Gastroesophageal sphincter (tissue), 4 donors: Measurements from ENCODE around the gene PSMD1. TPM values are rescaled to one million over a fixed set of nuclear protein-coding genes. Genes with fewer than 3 reads are reported as not detected.

ENCODE experiments used
- ATAC-seq: fragments of 150-250 bp; one replicate; pipeline ENCODE4 v1.9.1; 2016; ENCODE audit warnings: mild to moderate bottlenecking, moderate library complexity
- H3K27ac ChIP-seq, 4 donors: fragments of 200-600 bp; sonication (generic) in 3 of 4; 1 replicate in 3 of 4; 2 replicates in 1 of 4; pipeline ENCODE4 v1.5.1; 2016 to 2019
- H3K27me3 ChIP-seq: fragments of 200-600 bp; sonication (generic); one replicate; pipeline ENCODE4 v1.5.1; 2019
- H3K36me3 ChIP-seq, 2 donors: fragments of 200-600 bp; sonication (generic); one replicate each; pipeline ENCODE4 v1.5.1; 2019; ENCODE audit warnings: control low read depth in 1 of 2
- H3K4me1 ChIP-seq, 3 donors: fragments of 200-600 bp; sonication (generic); 1 replicate in 2 of 3; 2 replicates in 1 of 3; pipeline ENCODE4 v1.5.1; 2016 to 2019; ENCODE audit warnings: control low read depth in 2 of 3
- H3K4me3 ChIP-seq, 2 donors: fragments of 200-600 bp; sonication (generic); one replicate each; pipeline ENCODE4 v1.5.1; 2019; ENCODE audit warnings: mild to moderate bottlenecking in 1 of 2, moderate library complexity in 1 of 2
- H3K9me3 ChIP-seq, 3 donors: fragments of 200-600 bp; sonication (generic); one replicate each; pipeline ENCODE4 v1.5.1; 2017 to 2019; ENCODE audit warnings: control low read depth in 2 of 3
- CTCF ChIP-seq, 4 experiments: fragments of 200-600 bp in 2 of 4; fragments of 450-650 bp in 2 of 4; sonication (generic) in 1 of 4; IDR thresholded peaks; one replicate each; pipeline ENCODE4 v1.5.1; 2017 to 2019; ENCODE audit warnings: antibody characterized with exemption in 4 of 4, mild to moderate bottlenecking in 2 of 4, moderate library complexity in 2 of 4
- EP300 ChIP-seq: sonication (generic); formaldehyde crosslinking; IDR thresholded peaks from one replicate; pipeline ENCODE4 v1.6.1; 2017; ENCODE audit warnings: antibody characterized with exemption, mild to moderate bottlenecking
- POLR2A ChIP-seq, 2 donors: fragments of 450-650 bp; IDR thresholded peaks; one replicate each; pipeline ENCODE4 v1.6.1; 2017; ENCODE audit warnings: antibody characterized with exemption in 2 of 2, mild to moderate bottlenecking in 2 of 2, moderate library complexity in 1 of 2
- POLR2AphosphoS5 ChIP-seq: sonication (generic); formaldehyde crosslinking; IDR thresholded peaks from one replicate; pipeline ENCODE4 v1.6.1; 2017; ENCODE audit warnings: antibody characterized with exemption
- WGBS, 2 donors: methylation state at CpG; one replicate each; pipeline ENCODE4 v1.1.5; 2018; ENCODE audit warnings: low coverage in 1 of 2; 5-methylcytosine and 5-hydroxymethylcytosine counted together
- total RNA-seq, 4 donors: library from RNA; depleted of rRNA; stranded (reverse); fragments of >200 nt; gene quantifications; one replicate each; pipeline ENCODE4 v1.1.0, GENCODE V29; 2016

Gene PSMD1
- total RNA-seq, 4 donors from 2014 or later = 58.8 to 93.4 (median 65.9) TPM

- Histone ChIP-seq H3K27me3 (no peaks in the 10 kb centered on the region), H3K27ac (peak overlapping the region; percentile 70 to 79 (median 77)), H3K4me3 (no peak overlapping the region), H3K9me3 (no peaks in the 10 kb centered on the region), H3K4me1 (peaks cover 5 to 47% (median 9%) of the 10 kb centered on the region in 3 donors), H3K36me3 (peaks cover 8 to 27% of the 10 kb centered on the region in 2 donors)
- WGBS, 2 donors = 12 to 25% methylated on average over 2 of the region's 2 CpGs
- TF ChIP-seq POLR2AphosphoS5 (peak; percentile 70), POLR2A (IDR thresholded peaks at IDR 0.05) (no peak)
- ATAC-seq = peak; percentile 83
Observed at GRCh38 chr2:231161877-231162329, 105.2 kb downstream of the PSMD1 start.

- Histone ChIP-seq H3K27me3 (no peaks in the 10 kb centered on the region), H3K4me3 (no peak overlapping the region), H3K4me1 (peaks cover 5 to 47% (median 9%) of the 10 kb centered on the region in 3 donors), H3K9me3 (no peaks in the 10 kb centered on the region), H3K27ac (peak overlapping the region in 3 of 4 donors; percentile 70 to 79 (median 79)), H3K36me3 (peaks cover 8 to 32% of the 10 kb centered on the region in 2 donors)
- TF ChIP-seq CTCF (IDR thresholded peaks at IDR 0.05) (no peak), EP300 (no peak), POLR2A (IDR thresholded peaks at IDR 0.05) (no peak), POLR2AphosphoS5 (no peak)
- WGBS, 2 donors = 83 to 89% methylated on average over 3 of the region's 3 CpGs
- ATAC-seq = no peak
Observed at GRCh38 chr2:231163011-231163410, 106.3 kb downstream of the PSMD1 start.

GRCh38 chr2:231163414-231164095, 106.9 kb downstream of the PSMD1 start:
- H3K36me3 ChIP-seq = peaks cover 8 to 33% of the 10 kb centered on the region in 2 donors
- TF ChIP-seq CTCF (IDR thresholded peaks at IDR 0.05) = no peak
- no peak for TF ChIP-seq POLR2A (IDR thresholded peaks at IDR 0.05)
- TF ChIP-seq EP300 = no peak
- TF ChIP-seq POLR2AphosphoS5 = no peak
- no peak overlapping the region for H3K4me3 ChIP-seq
- ATAC-seq = no peak
- WGBS, 2 donors = 88% methylated on average over 4 of the region's 4 CpGs
- H3K27me3 ChIP-seq = no peaks in the 10 kb centered on the region
- H3K9me3 ChIP-seq = no peaks in the 10 kb centered on the region
- H3K4me1 ChIP-seq = peaks cover 5 to 47% (median 9%) of the 10 kb centered on the region in 3 donors
- H3K27ac ChIP-seq = peak overlapping the region in 2 of 4 donors; percentile 70 to 79

- peaks cover 0 to 18% (median 7%) of the 10 kb centered on the region in 3 donors for H3K4me1 ChIP-seq
- TF ChIP-seq EP300 (no peak), POLR2A (IDR thresholded peaks at IDR 0.05) (no peak), POLR2AphosphoS5 (no peak), CTCF (IDR thresholded peaks at IDR 0.05) (no peak)
- no peaks in the 10 kb centered on the region for H3K9me3 ChIP-seq
- H3K27me3 ChIP-seq = no peaks in the 10 kb centered on the region
- no peak for ATAC-seq
- H3K4me3 ChIP-seq = no peak overlapping the region
- no peak overlapping the region for H3K27ac ChIP-seq
- 65 to 72% methylated on average over 5 to 6 of the region's 6 CpGs for WGBS, 2 donors
- peaks cover 8 to 62% of the 10 kb centered on the region in 2 donors for H3K36me3 ChIP-seq
Observed at GRCh38 chr2:231167745-231168459, 111.2 kb downstream of the PSMD1 start.

GRCh38 chr2:231168460-231169139, 111.9 kb downstream of the PSMD1 start:
- H3K36me3 ChIP-seq = peaks cover 8 to 68% of the 10 kb centered on the region in 2 donors
- WGBS, 2 donors = 76 to 91% methylated on average over 4 of the region's 4 CpGs
- peaks cover 0 to 11% (median 7%) of the 10 kb centered on the region in 3 donors for H3K4me1 ChIP-seq
- no peaks in the 10 kb centered on the region for H3K9me3 ChIP-seq
- no peak overlapping the region for H3K4me3 ChIP-seq
- H3K27me3 ChIP-seq = no peaks in the 10 kb centered on the region
- no peak for TF ChIP-seq POLR2AphosphoS5
- no peak for TF ChIP-seq POLR2A (IDR thresholded peaks at IDR 0.05)
- TF ChIP-seq CTCF (IDR thresholded peaks at IDR 0.05) = no peak
- no peak for TF ChIP-seq EP300
- ATAC-seq = no peak
- peak overlapping the region in 3 of 4 donors; percentile 6 to 53 (median 50) for H3K27ac ChIP-seq
